ENCODE results near the gene USHBP1. TPM values are rescaled to one million over a fixed set of nuclear protein-coding genes. Genes with fewer than 3 reads are reported as not detected.

The USHBP1 gene
- total and polyA plus RNA-seq, 2 of the 13 experiments (the other 11 are each of a cell fraction or from before 2014, with no cell fraction given): 0.15 to 1.5 TPM

DNA sequence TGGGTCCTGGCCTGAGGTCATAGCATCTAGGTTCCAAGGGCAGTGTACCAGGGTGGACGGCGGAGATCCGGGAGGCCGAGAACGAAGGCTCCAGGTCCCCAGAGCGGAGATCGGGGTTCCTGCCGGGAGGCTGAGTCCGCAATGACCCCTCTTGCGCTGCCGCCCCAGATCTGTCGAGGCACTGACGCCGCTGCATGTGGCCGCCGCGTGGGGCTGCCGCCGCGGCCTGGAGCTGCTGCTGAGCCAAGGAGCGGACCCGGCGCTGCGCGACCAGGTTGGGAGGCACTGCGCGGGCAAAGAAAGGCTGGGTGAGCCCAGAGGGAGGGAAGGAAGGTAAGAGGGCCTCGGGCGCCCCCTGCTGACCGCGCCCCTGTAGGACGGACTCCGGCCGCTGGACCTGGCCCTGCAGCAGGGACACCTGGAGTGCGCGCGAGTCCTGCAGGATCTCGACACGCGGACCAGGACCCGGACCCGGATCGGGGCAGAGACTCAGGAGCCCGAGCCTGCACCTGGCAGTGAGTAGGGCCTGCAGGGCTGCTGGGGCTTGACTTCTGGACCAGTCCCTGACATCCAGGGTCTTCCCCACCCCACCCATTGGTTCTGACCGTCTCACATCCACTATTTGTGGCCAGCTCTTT is 18.1 kb upstream of the USHBP1 start (continued):
- TF ChIP-seq KDM5B (CRISPR knock-in tag; IDR thresholded peaks at IDR 0.05; ENCODE audit: borderline replicate concordance): peak; percentile 76; the same call in 1 of the 2 replicates
- TF ChIP-seq MTA1 (CRISPR knock-in tag; IDR thresholded peaks at IDR 0.05; ENCODE audit: borderline replicate concordance): no peak
- TF ChIP-seq ZNF263 (CRISPR knock-in tag; IDR thresholded peaks at IDR 0.05): peak; percentile 57; the same call in 1 of the 2 replicates
- 0 out of 2 replicates have a peak, but pooled peaks have one; percentile 50 for TF ChIP-seq KMT2A (CRISPR knock-in tag; IDR thresholded peaks at IDR 0.05)
- no peak for TF ChIP-seq ZNF737 (CRISPR knock-in tag; IDR thresholded peaks at IDR 0.05; ENCODE audit: borderline replicate concordance)
- TF ChIP-seq, protein P1, sequence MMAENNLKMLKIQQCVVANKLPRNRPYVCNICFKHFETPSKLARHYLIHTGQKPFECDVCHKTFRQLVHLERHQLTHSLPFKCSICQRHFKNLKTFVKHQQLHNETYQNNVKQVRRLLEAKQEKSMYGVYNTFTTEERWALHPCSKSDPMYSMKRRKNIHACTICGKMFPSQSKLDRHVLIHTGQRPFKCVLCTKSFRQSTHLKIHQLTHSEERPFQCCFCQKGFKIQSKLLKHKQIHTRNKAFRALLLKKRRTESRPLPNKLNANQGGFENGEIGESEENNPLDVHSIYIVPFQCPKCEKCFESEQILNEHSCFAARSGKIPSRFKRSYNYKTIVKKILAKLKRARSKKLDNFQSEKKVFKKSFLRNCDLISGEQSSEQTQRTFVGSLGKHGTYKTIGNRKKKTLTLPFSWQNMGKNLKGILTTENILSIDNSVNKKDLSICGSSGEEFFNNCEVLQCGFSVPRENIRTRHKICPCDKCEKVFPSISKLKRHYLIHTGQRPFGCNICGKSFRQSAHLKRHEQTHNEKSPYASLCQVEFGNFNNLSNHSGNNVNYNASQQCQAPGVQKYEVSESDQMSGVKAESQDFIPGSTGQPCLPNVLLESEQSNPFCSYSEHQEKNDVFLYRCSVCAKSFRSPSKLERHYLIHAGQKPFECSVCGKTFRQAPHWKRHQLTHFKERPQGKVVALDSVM (CRISPR knock-in tag; IDR thresholded peaks at IDR 0.05): peak; percentile 83
- 0 out of 2 replicates have a peak, but pooled peaks have one; percentile 15 for TF ChIP-seq CBX5 (CRISPR knock-in tag; IDR thresholded peaks at IDR 0.05; ENCODE audit: borderline replicate concordance)
- TF ChIP-seq STAG1 (CRISPR knock-in tag; IDR thresholded peaks at IDR 0.05): peak; percentile 99
- TF ChIP-seq, protein P2, sequence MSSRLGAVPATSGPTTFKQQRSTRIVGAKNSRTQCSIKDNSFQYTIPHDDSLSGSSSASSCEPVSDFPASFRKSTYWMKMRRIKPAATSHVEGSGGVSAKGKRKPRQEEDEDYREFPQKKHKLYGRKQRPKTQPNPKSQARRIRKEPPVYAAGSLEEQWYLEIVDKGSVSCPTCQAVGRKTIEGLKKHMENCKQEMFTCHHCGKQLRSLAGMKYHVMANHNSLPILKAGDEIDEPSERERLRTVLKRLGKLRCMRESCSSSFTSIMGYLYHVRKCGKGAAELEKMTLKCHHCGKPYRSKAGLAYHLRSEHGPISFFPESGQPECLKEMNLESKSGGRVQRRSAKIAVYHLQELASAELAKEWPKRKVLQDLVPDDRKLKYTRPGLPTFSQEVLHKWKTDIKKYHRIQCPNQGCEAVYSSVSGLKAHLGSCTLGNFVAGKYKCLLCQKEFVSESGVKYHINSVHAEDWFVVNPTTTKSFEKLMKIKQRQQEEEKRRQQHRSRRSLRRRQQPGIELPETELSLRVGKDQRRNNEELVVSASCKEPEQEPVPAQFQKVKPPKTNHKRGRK (CRISPR knock-in tag; IDR thresholded peaks at IDR 0.05): no peak
- TF ChIP-seq ZNF569 (CRISPR knock-in tag; IDR thresholded peaks at IDR 0.05; ENCODE audit: borderline replicate concordance): no peak
- TF ChIP-seq ZNF124 (CRISPR knock-in tag; IDR thresholded peaks at IDR 0.05): no peak
- TF ChIP-seq, protein P3, sequence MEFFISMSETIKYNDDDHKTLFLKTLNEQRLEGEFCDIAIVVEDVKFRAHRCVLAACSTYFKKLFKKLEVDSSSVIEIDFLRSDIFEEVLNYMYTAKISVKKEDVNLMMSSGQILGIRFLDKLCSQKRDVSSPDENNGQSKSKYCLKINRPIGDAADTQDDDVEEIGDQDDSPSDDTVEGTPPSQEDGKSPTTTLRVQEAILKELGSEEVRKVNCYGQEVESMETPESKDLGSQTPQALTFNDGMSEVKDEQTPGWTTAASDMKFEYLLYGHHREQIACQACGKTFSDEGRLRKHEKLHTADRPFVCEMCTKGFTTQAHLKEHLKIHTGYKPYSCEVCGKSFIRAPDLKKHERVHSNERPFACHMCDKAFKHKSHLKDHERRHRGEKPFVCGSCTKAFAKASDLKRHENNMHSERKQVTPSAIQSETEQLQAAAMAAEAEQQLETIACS (CRISPR knock-in tag; IDR thresholded peaks at IDR 0.05): peak; percentile 50; the same call in 1 of the 2 replicates
- 0 out of 2 replicates have a peak, but pooled peaks have one; percentile 63 for TF ChIP-seq SSRP1 (CRISPR knock-in tag; IDR thresholded peaks at IDR 0.05)
- TF ChIP-seq ZNF33B (CRISPR knock-in tag; IDR thresholded peaks at IDR 0.05): no peak
- 0 out of 2 replicates have a peak, but pooled peaks have one; percentile 43 for TF ChIP-seq ETV6 (CRISPR knock-in tag; conservative IDR thresholded peaks at IDR 0.05)
- peak; percentile 48 for TF ChIP-seq YY1 (IDR thresholded peaks at IDR 0.05; ENCODE audit: insufficient read depth, insufficient replicate concordance, low read depth, low read length)
- peak; percentile 15; the same call in 1 of the 2 replicates for TF ChIP-seq HNF4G (IDR thresholded peaks at IDR 0.05; ENCODE audit: borderline replicate concordance, low read depth, low read length)
- TF ChIP-seq HNF4G (CRISPR knock-in tag; IDR thresholded peaks at IDR 0.05; ENCODE audit: borderline replicate concordance, low read depth): no peak
- TF ChIP-seq EED (CRISPR knock-in tag; IDR thresholded peaks at IDR 0.05): no peak
- TF ChIP-seq, protein P4, sequence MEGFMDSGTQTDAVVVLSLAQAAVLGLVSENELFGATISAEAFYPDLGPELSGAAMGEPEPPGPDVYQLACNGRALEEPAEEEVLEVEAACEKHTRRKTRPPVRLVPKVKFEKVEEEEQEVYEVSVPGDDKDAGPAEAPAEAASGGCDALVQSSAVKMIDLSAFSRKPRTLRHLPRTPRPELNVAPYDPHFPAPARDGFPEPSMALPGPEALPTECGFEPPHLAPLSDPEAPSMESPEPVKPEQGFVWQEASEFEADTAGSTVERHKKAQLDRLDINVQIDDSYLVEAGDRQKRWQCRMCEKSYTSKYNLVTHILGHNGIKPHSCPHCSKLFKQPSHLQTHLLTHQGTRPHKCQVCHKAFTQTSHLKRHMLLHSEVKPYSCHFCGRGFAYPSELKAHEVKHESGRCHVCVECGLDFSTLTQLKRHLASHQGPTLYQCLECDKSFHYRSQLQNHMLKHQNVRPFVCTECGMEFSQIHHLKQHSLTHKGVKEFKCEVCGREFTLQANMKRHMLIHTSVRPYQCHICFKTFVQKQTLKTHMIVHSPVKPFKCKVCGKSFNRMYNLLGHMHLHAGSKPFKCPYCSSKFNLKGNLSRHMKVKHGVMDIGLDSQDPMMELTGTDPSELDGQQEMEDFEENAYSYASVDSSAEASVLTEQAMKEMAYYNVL (CRISPR knock-in tag; IDR thresholded peaks at IDR 0.05; ENCODE audit: borderline replicate concordance): peak; percentile 74
- TF ChIP-seq DR1 (CRISPR knock-in tag; IDR thresholded peaks at IDR 0.05): peak; percentile 45
- 0 out of 2 replicates have a peak, but pooled peaks have one; percentile 39 for TF ChIP-seq ZNF331 (CRISPR knock-in tag; IDR thresholded peaks at IDR 0.05)
- TF ChIP-seq HNRNPH1 (optimal IDR thresholded peaks at IDR 0.05; ENCODE audit: low read depth, low read length): no peak
- TF ChIP-seq SALL1 (CRISPR knock-in tag; IDR thresholded peaks at IDR 0.05): peak; percentile 77

Data from HepG2 (cell line).